GM12872 (cell line): ENCODE data around the gene RACK1.

Experiments
- TF ChIP-seq, protein P1 (sequence below): IDR thresholded peaks from 3 replicates; pipeline ENCODE4 v1.5.1; 2011; ENCODE audit warnings: low read depth, mild to moderate bottlenecking, low read length, moderate library complexity; ENCODE audit not compliant: insufficient read depth

Gene RACK1

DNA sequence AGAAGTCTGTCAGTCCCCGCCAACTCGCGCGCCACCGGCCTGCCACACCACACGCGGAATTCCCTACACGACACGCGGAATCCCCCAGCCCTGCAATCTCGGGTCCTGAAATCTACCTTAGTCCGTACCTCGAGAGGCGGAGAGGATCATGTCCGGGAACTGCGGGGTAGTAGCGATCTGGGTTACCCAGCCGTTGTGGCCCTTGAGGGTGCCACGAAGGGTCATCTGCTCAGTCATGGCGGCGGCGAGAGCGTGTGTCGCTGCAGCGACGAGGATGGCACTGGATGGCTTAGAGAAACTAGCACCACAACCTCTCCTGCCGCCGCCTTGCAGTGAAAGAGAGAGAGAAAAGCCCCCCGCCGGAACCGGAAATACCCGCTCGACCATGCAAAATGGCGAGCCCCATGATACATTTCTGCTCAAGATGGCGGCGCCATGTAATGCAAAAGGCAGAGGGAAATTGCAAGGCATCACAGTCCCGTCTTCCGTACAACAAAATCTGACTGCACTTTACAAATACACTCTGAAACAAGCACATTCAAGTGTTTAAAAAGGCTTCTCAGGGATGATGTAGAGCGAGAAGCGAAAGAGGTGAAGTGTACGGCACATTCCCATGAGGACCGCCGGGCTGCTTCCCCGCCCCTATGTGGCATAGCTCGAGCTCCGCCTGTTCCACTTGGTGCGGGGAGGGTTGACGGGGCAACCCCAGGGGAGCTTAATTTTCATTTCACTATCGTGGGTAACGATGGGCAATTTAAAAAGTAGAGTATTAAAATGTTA lies at the start of gene RACK1:
RACK1 (minus strand) TSS at position 343 of the 780 bp plus-strand sequence; CDS start at position 237, 106 bp downstream.
- TF ChIP-seq, protein P1, sequence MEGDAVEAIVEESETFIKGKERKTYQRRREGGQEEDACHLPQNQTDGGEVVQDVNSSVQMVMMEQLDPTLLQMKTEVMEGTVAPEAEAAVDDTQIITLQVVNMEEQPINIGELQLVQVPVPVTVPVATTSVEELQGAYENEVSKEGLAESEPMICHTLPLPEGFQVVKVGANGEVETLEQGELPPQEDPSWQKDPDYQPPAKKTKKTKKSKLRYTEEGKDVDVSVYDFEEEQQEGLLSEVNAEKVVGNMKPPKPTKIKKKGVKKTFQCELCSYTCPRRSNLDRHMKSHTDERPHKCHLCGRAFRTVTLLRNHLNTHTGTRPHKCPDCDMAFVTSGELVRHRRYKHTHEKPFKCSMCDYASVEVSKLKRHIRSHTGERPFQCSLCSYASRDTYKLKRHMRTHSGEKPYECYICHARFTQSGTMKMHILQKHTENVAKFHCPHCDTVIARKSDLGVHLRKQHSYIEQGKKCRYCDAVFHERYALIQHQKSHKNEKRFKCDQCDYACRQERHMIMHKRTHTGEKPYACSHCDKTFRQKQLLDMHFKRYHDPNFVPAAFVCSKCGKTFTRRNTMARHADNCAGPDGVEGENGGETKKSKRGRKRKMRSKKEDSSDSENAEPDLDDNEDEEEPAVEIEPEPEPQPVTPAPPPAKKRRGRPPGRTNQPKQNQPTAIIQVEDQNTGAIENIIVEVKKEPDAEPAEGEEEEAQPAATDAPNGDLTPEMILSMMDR: no peak

DNA sequence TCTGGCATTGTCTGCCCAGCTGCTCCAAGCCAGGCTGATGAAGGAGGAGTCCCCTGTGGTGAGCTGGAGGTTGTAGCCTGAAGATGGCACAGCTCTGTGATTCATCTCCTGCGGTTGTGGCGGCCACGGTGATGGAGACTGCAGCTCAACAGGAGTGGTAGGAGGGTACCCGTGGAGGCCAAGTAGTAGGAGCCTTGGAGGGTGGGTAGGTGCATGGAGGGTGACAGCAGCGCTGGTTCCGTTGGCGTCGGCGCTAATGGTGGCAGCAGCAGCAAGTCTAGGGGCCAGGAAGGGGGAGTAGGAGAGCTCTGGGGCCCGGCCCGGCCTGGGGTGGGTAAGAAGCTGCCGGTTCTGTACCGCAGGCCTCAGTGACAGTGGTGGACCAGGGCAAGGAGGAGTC lies 39.6 kb upstream of the RACK1 start:
- TF ChIP-seq, protein P1: no peak

DNA sequence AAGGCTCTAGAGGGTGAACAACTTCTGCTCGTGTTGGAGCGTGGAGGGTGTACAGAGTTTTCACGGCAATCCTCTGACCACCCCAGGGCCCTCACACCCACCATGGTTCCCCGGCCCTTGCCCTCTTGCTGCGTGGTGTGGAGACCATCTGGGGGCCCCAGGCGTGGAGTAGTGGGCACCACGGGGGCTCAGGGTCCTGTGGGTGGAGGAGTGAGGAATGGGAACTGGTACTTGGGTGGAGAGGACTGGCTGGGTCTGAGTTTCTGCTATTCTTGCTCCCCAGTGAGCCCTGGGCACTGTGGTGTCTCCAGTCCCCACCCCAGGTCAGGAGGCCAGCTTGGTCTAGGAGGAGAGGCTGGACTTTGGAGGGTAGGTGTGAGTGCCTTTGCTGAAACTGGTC lies 39.2 kb upstream of the RACK1 start:
- TF ChIP-seq, protein P1: no peak

DNA sequence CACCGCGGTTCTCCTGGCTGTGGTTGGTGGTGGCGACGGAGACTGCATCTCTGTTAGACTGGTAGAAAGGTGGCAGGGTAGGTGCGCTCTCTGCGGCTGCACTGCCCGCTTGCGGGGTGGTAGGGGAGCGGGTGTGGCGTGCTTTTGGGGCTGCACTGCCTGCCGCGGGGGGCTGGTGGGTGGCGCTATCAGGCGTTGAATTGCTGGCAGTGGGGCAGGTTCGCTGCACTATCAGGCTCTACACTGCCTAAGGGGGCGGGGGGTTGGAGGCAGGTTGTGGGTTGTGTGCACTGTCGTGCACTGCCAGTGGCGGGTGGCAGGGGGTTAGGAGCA lies 38.2 kb upstream of the RACK1 start:
- TF ChIP-seq, protein P1: no peak

DNA sequence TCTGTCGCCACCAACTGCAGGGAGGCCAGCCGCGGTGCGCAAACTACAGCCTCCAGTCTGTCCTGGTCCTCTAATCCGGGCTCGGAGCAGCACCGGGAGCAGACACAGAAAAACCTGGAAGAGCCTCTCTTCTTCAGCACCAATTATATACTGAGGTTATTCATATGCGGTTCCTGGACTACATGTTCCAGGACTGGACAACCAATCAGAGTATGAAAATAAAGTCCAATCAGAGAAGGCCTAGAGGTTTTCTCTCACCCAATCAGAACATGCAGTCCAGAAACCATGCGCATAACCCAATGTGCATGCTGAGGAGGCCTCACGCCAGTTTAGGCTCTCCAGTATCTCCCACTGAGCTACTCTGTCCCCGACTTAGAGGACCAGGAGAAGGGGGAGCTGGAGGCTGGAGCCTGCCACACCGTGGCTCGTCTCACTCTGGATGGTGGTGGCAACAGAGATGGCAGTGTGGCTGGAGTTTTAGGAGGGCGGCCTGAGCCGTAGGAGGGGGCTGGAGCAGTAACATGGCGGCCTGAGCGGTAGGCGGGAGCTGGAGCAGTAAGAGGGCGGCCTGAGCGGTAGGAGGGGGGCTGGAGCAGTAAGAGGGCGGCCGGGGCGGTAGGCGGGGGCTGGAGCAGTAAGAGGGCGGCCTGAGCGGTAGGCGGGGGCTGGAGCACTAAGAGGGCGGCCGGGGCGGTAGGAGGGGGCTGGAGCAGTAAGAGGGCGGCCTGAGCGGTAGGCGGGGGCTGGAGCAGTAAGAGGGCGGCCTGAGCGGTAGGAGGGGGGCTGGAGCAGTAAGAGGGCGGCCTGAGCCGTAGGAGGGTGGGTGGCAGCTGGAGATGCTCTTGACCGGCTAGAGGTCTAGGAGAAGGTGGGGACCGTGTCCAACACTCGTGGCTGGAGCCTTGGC lies 37.6 kb upstream of the RACK1 start:
- TF ChIP-seq, protein P1: no peak

DNA sequence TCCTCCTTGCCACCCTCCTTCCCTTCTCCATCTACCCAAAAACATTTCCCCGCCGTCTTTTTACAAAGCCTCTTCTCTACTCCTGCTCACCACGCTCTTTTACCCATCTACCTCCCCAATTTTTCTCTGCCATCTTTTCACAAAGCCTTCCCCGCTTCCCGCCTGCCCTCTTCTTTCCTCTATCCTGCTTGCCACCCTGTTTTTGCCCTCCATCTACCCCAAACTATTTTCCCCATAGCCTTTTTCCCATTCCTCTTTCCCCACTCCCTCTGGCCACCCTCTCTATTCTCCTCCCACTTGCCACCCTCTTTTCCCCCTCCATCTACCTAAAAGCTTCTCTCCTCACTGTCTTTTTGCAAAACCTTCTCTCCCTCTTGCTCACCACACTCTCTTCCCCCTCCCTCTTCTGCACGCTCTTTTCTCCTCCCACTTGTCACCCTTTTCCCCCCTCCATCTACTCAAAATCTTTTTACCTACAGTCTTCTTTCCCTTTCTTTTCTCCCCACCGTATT lies 36.6 kb upstream of the RACK1 start:
- TF ChIP-seq, protein P1: no peak

DNA sequence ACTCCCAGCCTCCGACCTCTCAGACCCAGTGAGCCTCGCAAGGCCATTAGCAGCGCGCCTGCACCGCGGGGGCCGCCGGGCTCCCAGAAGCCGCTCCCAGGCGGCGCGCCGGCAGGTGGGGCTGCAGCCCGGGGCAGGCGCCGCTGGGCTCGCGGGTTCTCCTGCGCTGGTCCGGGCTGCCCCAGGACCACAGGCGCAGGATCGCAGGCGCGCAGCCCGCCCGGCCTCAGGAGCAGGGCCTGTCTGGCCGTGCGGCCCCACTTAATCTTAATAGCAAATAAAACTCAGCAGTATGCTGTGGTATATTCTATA lies 29.7 kb upstream of the RACK1 start:
- TF ChIP-seq, protein P1: peak; percentile 35; the same call in 1 of the 3 replicates
